ENCODE measurements around the gene GRIK2.
"Not testable (repeated sequence)": the region's sequence is repeated elsewhere in the genome, so short reads cannot be mapped to it uniquely, and the experiment has no call there.

The GRIK2 gene

GRCh38 chr6:101541894-101542293, 148.4 kb downstream of the GRIK2 start:
- no peak for DNase-seq

DNA sequence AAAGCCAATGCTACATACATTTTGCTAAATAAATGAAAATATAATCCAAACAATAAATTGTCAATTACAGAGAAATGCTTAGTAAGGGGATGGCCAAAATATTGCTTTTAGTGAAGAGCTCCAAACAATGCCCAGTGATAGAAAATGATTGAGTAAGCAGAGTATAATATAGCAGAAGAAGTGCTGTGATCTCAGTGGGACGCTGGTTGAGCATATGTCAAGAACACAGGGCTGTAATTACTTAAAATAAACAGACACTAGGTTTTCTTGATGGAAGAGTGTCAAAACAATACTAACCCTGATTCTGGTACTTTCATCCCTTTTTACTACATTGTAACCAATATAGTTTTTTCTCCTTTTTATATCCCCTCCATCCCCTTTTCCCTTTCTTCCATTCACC, 150.3 kb downstream of the GRIK2 start:
- peak in 2 of 3 experiments; percentile 19 to 73 for DNase-seq

DNA sequence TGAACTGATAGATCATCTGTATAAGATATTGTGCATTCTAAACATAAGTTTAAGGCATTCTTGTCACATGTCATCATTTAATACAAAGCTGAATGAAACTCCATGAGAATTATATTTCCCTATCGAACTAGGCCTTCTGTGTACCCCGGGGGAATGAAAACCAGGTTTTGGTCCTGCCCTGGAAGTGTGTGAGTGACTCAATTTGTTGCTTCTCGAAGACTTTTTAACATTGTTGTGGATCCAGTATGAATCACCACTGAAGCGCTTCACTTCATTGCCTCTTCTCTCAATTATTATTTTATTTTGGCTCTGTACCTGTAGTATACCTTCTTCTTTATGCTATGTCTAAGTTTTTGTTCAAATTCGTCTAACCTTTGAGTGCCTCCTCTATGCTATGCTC, 150.8 kb downstream of the GRIK2 start:
- no peak for DNase-seq

DNA sequence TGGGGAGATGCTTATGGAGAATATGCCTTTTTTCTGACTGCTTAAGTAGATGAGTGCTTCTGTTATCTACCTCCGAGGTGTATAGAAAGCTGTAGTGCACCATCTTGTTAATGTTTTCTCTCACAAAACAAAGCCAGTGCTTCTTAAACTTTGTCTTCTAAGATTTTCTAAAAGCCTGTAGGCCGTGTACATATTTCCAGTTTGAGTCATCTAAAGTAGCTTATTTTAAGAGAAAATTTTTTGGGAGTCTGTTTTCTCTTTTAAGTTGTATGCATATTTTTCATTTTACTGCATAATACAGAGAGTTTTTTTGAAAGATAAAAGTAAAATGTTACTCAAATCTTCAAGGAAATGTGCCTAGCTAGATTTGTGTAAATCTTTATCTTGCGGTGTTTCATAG, 151.7 kb downstream of the GRIK2 start:
- no peak for DNase-seq

- DNase-seq = peak in 1 of 3 experiments; percentile 33
Measured at GRCh38 chr6:101550451-101550850, 156.9 kb downstream of the GRIK2 start.

DNA sequence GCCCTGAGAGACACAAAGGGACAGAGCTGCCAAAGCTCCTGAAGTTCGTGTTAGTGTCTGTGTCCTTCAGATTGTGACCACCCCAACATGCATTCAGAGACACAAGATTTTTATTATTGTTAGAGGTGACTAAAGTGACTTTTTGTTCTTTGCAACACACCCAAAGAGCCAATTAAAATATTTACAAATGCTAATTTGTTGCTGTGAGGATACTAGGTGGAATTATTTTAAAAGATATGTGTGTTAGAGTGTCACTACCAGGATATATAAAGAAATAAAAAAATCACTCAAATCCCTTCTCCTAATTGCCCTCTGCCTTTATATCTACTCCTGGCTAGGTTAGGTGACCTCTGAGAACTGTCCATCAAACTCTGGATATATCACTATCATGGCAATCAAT, 160.7 kb downstream of the GRIK2 start:
- no peak for DNase-seq

DNA sequence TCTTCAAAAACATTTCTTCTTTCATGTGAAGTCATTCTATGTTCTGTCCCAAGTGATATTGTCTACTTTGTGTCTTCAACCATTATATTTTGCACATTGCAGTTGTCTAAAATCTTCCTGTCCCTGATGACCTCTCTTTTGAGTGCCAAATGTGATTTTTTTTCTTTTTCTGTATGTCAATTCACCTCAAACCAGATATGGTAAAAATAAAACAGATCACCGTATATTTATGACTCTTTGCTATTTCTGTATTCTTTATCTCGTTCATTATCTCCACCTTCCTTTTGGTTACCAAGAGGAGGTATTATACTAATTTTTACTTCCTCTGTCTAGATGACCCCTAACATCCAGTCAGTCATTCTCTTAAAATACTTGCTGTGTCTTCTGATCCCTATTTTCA, 165.2 kb downstream of the GRIK2 start:
- no peak for DNase-seq

DNA sequence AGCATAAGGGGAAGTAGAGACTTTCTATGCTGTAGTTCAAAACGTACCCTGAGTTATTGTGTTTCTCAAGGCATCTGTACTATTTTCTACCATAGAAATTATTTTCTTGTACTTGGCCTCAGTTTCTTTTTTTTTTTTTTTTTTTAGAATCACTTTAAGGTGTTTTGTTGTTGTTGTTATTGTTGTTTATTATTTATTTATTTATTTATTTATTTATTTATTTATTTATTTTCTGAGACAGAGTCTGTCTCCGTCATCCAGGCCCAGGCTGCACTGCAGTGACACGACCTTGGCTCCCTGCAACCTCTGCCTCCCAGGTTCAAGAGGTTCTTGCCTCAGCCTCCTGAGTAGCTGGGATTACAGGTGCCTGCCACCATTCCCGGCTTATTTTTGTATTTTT, 179.1 kb downstream of the GRIK2 start:
- no peak for DNase-seq

- no peak for DNase-seq
Measured at GRCh38 chr6:101577091-101577490, 183.6 kb downstream of the GRIK2 start.

DNA sequence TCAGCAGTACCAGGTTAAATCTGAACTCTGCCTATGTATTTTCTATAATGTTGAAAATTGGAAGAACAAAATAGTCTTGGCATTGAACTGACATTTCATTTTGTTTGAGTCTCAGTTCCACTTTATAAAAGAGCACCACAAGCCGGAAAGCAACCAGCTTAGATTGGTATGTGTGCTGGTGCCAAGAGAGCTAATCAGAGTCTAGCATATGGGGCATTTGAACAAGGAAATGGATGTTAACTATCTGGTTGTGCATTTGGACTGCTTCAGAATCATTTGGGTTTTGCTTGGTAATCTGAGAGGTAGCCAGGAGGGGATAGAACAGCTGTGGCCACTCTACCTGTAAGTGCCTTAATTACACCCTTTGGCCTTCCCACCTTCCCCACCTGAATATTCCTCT, 184.8 kb downstream of the GRIK2 start:
- peak in 2 of 3 experiments; percentile 29 to 71 for DNase-seq

DNA sequence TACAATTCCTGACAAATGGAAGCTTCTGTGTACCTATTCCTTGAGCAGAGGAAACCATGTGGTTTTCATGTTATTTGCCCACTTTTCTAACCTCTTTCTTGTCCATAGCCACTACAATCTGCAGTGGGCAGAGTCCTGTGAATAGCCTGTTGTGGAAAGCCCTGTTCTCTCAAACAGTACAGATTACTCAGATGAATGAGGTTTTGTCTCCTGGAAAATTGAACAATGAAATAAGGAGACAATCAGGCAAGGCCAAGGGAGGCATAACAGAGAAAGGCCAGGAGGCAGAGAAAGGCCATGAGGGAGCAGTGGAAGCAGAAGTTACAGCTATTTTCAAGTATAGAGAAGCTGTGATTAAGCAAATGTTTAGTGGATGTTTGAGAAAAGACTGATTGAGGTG, 189.3 kb downstream of the GRIK2 start:
- DNase-seq = no peak

DNA sequence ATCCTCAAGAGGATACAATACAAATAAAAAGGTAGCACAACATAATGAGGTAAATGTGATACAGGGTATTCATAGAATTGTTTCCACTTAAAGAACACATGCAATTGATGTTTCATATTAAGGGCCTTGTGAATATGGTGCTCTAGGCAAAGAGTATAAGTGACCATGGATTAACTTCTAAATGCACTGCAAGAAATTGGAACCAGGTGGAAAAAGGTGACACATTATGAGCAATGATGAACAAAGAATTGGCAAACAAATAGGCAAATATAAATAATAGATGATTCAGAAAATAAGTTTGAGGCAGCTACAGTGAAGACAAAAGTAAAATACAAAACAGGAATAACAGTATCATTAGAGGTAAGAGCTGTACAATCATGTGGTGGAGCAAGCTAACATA, 192.0 kb downstream of the GRIK2 start:
- no peak for DNase-seq

- DNase-seq = no peak
Measured at GRCh38 chr6:101588343-101588742, 194.8 kb downstream of the GRIK2 start.

- no peak for DNase-seq
Measured at GRCh38 chr6:101595276-101595675, 201.8 kb downstream of the GRIK2 start.

- DNase-seq = no peak
Measured at GRCh38 chr6:101597693-101598092, 204.2 kb downstream of the GRIK2 start.

DNA sequence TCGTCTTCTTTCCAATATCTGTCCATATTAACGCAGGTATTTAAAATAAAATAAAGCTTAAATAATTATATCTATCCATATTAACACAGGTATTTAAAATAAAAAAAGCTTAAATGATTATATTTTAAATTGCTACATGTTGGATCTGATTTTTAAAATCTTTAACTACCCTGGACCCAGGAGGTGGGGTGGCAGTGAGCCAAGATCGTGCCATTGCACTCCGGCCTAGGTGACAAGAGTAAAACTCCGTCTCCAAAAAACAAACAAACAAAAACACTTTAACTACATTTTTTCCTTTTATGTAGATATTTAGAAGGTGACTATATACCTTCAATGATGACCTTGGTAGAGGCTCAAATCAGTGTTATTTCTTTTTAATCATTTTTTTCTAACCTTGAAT, 211.9 kb downstream of the GRIK2 start:
- no peak for DNase-seq

DNA sequence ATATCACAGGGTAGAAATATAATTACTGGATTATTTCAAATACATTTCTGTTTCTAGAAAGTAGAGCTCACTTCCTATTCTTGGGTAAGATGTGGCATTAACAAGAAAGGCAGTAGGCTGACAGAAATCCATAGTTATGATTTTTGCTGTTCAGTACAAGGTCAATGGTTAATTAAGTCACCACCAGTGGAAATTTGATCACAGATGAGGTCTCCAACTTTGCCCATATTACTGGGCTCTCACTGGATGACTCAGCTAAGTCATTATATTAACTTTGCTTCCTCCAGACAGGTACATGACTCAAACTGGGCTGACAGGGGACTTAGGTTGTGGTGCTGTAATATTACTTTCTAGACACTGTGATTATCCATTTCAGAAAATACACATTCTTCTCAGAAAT, 212.4 kb downstream of the GRIK2 start:
- DNase-seq = no peak

DNA sequence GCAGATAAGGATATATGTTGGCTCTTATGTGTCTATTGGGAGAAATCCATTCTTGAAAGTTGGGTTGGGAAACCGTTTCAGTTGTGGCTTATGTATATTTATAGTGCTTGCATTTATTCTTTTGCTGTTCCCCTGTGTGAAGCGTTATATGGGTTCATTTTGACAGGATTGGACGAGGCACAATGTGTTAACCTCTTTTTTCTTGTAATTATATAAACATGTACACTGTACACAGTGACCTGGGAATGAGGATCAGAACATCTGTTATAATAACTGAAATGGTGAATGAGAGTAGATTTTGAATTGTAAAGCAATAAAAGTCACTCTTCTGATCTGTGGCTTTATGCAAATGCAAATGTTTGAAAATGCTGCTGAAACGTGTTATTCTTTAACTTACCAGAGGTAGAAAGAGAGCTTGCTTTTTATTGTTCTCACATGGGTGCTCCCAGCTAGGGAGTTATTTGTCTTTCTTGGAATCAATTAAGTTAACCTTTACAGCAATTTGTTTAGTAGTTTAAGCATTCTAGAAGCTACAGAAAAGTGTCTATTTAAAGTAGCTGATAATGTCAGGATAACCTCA, 213.7 kb downstream of the GRIK2 start:
- peak in 1 of 3 experiments; percentile 11 for DNase-seq

DNA sequence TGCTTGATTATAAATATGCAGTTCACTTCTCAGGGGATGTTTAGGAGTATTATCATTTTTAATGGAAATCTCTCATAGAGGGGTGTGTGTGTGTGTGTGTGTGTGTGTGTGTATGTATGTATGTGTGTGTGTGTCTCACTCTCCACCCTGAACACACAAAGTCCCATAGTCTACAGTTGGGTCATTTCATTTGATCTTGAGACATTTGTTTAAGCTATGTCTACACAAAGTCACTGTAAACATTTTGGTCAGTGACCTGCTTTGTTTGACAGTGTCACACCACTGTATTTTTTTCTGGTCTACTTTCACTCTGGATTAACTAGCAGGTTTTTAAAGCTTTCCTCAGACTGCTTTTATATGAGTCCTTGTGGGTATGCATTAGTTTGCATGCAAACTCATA, 215.2 kb downstream of the GRIK2 start:
- DNase-seq = no peak

DNA sequence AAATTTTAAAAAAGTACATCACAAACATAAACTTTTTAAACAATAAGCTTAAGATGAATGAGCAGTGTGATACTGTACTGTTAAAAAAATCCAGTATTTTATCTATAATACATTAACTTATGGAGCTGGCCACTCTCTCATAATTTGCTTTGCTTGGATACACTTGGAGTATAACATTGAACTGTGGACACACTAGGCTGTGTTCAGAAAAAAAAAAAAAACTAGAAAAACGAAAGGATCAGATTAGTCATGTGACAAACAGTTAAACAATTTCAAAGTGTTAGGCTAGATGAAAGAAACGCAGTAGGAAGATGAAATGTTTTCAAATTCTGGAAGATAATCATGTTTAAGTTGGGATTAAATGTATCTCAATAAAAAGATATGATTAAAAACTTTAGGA, 220.0 kb downstream of the GRIK2 start:
- no peak for DNase-seq

DNA sequence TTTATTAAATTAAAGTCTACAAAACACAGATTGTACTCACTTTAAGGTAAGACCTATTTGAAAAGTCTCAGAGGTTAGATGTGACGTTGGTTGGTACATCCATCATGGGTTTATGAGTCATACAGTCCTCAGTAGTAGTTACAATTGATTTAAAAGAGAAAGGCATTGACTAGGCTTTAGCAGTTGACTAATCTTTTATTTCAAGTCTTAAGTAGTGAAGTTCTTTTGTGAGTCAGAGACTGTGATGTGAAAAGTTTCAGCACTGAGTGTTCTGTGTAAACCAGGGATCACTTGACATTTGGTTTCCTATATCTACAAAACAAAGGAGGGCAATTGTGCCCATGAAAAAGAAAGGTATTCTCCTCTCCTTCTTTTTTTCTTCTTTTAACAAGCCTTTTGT, 221.3 kb downstream of the GRIK2 start:
- DNase-seq = no peak

DNA sequence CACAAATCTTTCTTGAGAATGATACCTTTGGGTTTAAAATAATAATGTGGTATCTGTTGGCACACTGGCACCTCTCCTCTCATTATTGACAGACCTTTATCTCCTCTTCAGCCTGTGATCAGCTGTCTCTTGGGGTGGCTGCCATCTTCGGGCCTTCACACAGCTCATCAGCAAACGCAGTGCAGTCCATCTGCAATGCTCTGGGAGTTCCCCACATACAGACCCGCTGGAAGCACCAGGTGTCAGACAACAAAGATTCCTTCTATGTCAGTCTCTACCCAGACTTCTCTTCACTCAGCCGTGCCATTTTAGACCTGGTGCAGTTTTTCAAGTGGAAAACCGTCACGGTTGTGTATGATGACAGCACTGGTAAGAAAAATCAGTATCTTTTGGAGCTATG, 232.8 kb downstream of the GRIK2 start:
- DNase-seq = peak in 1 of 3 experiments; percentile 92

DNA sequence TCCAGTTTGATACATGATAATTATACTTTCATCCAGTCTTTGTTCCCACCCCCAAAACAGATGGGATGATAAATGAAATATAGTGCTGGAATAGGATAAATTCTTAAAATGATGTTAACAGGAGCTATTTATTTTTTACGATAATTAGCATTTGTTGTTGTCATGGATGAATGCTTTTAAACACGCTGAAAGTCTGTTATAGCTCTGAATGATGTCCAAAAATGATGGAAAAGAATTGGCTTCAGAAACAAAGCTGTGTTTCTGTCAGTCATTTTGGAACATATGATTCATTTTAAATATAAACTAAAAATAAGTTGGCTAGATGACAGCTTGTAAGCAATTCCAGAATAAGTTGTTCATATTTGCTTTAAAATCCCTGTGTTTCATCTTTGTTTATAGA, 237.4 kb downstream of the GRIK2 start:
- no peak for DNase-seq

GRCh38 chr6:101633081-101633480, 239.6 kb downstream of the GRIK2 start:
- no peak for DNase-seq

DNA sequence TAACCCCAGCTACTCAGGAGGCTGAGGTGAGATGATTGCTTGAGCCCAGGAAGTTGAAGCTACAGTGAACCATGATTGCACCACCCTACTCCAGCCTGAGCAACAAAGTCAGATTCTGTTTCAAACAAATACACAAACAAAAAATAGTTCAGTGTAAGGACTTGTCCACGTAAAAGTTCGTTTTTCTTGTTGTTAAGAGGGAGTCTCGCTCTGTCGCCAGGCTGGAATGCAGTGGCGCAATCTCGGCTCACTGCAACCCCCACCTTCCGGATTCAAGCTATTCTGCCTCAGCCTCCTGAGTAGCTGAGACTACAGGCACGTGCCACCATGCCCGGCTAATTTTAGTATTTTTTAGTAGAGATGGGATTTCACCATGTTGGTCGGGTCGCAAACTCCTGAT, 245.4 kb downstream of the GRIK2 start:
- DNase-seq = not testable (repeated sequence)

DNA sequence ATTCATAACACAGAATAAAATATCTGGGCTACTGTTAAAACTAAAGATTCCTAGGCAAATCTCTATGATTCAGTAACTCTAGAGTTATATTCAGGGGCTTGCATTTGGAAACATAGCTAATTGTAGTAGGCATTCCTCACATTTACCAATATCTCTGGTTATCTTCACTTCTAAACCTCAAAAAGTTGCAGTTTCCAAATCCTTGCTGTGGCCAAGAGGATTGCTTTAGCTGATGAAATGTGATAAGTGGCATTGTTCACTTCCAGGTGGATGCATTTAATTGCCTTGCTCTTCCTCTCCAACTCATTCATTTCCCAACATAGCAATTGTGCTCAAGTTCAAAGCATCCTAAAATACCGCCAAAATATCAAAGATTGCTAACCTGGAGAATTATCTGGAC, 246.6 kb downstream of the GRIK2 start:
- DNase-seq = peak in 2 of 3 experiments; percentile 30 to 34

Measured in NCI-H1417 (cell line).